GM21619 (cell line): ENCODE measurements around the gene LEF1.

Source experiments
- ATAC-seq: cut with Tn5 transposase; IDR thresholded peaks from one replicate; pipeline ENCODE4 v1.9.1; 2021; ENCODE audit not compliant: unreplicated experiment

Gene LEF1

DNA sequence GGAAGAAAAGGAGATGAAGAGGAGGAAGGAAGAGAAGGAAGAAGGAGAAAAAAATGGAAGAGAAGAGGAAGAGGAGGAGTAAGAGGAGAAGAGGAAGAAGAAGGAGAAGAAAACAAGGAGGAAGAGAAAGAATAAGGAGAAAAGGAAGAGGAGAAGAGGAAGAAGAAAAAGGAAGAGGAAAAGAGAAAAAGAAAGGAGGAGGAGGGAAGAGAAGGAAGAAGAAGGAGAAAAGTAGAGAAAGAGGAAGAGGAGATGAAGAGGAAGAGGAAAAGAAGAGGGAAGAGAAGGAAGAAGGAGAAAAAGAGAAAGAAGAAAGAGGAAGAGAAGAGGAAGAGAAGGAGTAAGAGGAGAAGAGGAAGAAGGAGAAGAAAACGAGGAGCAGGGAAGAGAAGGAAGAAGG lies 11.8 kb upstream of the LEF1 start:
- ATAC-seq: no peak

DNA sequence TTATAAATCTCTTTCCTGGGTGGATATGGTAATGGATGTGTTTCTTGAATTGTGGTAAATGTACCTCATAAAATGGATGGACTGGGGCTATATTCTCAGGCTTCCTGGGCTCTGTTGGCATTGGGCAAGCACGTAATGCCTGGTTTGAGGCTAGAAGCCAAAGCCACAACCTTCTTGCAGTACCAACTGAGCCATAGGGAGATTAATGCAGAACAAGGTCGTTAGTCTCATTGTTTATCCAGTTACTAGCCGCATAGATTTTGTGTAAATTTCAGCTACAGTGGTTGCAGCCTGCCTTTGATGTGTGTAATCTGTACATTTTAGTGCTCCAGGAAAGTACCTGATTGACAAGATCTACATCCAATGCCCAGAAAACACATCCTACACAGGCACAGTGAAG lies 7.2 kb upstream of the LEF1 start:
- no peak for ATAC-seq

GRCh38 chr4:108174856-108175255 lies 6.1 kb upstream of the LEF1 start:
- no peak for ATAC-seq

GRCh38 chr4:108173599-108174057 lies 4.9 kb upstream of the LEF1 start:
- ATAC-seq: no peak

- peak; percentile 43 for ATAC-seq
These were observed 4.2 kb upstream of the LEF1 start for GRCh38 chr4:108172753-108173598.

DNA sequence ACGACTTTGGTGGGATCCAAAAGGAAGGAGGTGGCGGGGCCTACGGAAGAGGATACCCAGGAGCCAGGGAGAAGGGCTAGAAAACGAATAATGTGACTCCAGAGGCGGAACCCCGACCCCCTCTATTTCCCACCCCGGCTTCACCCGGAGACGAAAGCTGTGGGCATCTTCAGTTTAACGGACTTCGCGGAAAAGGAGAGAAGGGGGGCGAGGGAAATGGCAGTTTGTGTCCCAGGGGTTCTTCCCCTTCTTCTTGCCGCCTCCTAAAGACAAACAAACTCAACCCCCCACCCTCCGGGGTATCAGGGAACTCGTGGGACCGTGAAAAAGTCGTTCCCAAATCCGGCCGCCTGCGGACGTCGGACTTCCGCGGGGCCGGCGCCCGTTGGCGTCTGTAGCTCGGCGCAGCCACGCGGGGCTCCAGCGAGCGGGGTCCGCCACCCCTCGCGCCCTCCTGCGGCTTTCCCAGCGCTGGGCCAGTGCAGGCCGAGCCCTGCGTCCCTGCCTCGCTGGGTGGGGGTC lies 3.6 kb upstream of the LEF1 start:
- ATAC-seq: peak; percentile 17

DNA sequence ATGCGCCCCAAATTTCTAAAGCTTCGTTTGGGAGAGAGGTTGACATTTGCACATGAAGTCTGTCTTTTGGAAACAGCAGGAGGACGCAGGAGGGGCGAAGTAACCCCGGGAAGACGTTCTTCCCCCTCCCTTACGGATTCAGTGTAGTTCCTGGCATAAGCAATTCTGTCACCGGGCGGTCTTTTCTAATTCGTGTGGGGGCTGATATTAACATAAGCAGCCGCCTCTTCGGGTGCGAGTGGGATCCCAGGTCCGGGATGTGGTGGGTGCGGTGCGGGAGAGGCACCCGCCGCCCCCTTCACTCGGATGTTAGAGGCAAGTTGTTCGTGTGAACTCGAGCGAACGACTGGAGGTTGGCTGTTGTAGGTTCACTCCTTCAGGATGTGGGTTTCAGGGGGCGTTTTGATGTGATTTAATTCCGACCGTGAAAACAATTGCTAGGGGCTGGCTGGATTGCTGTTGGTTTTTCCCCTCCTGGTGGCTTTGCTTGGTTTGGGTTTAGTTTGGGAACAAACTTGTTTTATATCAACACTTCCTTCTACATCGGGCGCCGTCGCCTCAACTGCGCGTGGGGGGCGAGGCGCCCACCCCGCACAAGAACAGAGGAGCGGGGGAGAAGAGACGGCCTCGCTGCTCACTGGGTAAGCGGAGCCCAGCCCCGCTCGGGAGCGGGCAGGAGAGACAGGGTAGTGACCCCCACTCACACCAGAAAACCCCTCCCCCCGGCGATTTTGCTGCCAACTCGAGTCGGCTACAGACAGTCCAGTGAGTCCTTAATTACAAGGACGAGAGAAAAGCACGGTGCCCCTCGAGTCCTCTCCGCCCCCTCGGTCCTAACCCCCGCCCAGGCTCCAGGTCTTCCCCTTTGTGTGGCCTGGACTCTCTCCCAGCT lies 2.9 kb upstream of the LEF1 start:
- ATAC-seq: no peak

DNA sequence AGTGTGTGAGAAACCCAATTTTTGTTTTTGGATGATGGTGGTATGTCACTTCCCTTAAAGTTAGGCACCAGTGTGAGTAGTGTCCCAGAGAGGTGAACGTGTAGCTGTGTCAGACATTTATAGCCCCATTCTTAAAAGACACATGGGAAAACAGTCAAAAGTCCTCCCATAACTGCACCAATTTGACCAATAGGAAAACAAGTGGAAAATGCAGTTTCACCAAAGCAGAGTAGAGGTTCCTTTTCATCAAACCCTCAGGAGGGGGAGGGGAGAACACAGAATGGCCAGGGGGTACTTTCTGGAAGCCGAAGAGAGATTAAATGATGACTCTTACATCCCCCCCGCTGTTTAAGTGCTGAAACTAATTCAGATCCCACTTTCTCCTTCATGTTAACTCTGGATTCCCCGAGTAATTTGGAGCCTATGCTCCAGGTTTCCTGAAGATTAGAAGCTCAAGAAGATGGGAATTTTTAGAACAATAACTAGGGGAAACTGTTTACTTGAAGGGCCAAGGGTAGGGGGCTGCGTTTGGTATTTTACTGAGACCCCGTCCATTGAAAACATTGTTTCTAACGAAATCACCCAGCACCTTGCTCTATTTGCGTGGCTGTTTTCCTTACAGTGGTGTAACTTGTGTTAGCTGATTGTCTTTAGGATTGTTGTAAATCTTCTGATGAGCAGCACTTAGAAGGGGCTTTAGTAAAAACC lies 2.1 kb upstream of the LEF1 start:
- ATAC-seq: no peak

- no peak for ATAC-seq
These were observed 932 bp upstream of the LEF1 start for GRCh38 chr4:108169664-108170063.

DNA sequence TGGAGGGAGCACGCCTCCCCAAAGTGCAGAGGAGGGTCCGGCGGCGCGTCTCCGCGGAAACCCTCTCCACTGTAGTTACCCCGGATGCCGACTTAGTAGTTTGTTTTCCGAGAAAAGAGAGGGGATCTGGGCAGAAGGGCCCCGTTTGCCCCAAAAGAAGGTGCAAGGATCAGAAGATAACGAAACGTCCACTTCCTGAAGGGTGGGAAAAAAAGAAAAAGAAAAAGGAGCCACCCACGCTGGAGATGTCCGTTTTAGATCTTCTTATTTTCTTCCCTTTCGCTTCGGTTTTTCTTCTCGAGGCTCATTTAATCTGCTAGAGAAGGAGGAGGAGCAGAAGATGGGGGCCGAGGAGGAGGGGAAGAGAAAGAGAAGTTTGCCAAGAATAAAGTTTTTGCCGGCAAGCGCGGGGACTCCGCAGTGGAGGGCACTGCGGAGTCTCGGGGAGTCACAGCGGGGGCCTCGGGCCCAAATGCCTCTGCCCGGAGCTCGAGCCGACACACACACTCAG lies 517 bp downstream of the LEF1 start:
- no peak for ATAC-seq

DNA sequence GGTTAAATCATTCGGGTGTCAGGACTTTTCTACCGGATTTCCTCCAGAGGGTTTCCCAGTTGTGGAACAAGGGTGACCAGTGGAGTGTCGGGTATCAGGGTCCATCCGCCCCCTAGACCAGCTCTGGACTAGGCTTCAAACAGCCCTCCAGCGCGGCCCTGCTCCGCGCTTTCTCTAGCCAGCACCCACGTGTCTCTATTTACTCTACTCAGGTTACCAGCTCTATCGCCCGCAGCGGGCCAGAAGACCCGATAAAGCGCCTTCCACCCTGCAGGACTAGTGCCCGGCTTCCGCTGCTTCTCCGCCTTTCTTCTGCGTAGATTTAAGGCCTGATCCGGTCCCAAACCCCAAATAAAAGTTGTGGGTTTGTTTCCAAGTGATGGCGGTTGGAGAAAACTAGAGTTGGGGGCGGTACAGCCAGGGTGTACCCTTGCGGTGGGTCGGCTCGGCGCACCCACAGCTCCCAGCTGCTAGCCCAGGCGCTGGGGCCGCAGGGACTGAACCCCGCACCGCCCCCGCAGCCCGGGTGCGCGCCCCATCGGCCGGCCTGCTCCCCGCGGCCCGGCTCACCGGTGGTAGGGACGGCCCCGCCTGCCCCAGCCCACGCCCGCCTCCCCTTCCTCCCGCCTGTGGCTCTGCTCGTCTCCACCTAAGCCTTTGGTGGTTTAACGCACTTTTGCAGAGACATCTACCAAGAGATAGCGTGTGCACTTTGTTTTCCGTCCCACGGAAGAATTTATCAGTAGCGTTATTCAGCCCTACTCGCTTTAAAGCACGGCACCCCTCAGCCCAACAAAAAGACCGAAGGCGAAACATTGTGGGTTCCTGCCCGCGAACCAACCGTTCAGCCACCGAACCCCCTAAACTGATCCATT lies 2.1 kb downstream of the LEF1 start:
- ATAC-seq: no peak

GRCh38 chr4:108166038-108166437 lies 2.7 kb downstream of the LEF1 start:
- ATAC-seq: no peak

DNA sequence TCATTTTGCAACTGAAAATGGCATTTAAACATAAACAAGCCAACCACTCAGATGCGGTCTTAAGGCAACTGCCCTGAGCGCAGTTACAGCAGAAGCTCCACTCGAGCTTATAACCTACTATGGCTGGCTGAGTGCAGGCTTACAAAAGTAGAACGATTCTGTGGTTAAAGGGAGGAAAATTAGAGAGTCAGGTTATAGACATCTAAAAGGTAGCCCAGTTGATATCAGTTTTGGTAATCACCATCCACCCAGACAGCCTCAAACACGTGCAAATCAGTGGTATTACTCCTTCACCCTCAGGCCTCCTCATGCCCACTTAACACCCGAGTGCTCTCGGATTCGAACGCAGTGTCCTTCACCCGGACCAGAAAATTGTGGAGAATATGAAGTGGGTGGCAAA lies 3.1 kb downstream of the LEF1 start:
- no peak for ATAC-seq

DNA sequence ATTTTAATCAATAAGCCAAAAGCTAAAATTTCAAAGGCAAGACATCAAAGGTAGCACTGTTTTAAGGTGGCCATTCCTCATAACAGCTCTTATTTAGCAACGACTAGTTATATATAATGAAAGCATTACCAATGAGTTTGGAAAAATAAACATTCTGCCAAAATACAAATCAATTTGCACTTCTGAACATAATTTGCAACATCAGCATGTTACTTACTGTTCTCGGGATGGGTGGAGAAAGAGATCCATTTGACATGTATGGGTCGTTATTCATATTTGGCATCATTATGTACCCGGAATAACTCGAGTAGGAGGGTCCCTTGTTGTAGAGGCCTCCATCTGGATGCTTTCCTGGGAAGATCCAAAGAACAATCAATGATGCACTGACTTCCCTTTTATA lies 5.4 kb downstream of the LEF1 start:
- ATAC-seq: no peak

DNA sequence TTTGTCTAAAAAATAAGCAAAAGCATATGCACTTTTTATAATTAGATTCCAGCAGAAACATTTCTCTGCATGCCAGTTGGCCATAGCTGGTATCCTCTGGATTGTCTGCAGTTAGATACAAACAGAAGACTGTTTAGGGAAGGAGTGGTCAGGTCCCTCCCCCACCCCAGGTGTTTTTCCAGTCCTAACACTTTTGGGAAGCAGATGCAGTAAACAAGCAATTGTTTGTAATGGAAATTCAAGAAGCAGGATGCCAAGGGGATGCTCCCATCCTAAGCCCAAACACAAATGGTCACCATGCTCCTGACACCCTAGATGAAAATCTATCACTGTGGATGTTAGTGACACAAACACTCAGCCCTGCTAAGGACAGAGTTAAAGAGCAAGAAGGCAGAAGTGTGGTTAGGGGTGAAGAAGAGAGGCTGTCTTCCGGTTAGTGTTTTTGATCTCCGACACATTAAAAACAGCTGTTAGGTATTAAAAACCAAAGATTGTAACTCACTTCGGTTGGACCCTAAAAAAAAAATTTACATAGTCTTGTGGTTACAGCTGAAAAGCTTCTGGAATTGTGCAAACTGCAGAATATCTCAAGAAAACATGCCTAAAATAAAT lies 7.9 kb downstream of the LEF1 start:
- no peak for ATAC-seq

DNA sequence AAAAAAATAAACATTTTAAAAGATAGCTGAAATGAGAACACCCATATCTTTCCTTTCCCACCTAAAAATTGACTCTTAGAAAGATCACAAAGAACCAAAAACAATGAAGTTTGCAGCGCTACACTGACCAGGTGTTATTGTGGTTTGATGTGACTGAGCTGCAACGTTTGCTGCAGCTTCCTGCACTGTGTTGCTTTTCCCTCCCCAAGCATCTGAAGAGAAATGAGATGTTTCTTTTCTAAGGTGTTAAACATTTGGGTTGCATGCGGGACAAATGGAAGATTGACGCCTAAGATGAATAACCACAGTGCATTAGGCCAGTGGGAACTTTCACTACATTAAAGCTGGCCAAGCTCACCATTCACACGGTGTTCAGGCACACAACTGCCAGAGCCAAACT lies 8.9 kb downstream of the LEF1 start:
- no peak for ATAC-seq

GRCh38 chr4:108157655-108158054 lies 11.1 kb downstream of the LEF1 start:
- ATAC-seq: no peak

DNA sequence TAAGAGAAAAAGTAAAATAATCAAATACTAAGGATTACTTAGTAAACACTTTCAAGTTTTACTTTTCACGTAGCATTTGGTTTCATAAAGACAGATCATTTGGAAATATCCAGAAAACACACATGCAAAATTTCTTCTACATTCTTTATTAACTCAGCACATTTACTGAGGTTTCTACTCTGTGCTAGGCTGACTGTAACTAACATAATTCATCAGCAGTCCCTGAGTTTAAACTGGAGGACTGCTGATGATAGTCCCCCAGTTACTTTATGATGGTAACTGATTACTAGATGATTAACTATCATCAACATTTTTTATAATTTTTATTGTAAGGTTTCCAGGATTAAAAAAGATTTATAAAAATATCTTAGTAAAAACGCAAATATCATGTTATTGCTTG lies 12.3 kb downstream of the LEF1 start:
- no peak for ATAC-seq

GRCh38 chr4:108155373-108155772 lies 13.4 kb downstream of the LEF1 start:
- no peak for ATAC-seq

GRCh38 chr4:108152980-108153379 lies 15.8 kb downstream of the LEF1 start:
- ATAC-seq: no peak
